DOHH2 (cell line): ENCODE data around the gene MAP4K4.

Experiments
- H3F3A ChIP-seq: fragments of 200-600 bp; sonication (generic), shearing (Covaris generic); 2 replicates; pipeline ENCODE4 v1.6.0; 2016; ENCODE audit warnings: antibody characterized with exemption, mild to moderate bottlenecking; ENCODE audit not compliant: control insufficient read depth, insufficient read depth
- H3K27ac ChIP-seq: fragments of 200-600 bp; sonication (generic); 2 replicates; pipeline ENCODE4 v1.5.1; 2014; ENCODE audit warnings: low read depth, mild to moderate bottlenecking, low read length, moderate library complexity
- H3K27me3 ChIP-seq: fragments of 200-600 bp; sonication (generic); 2 replicates; pipeline ENCODE4 v1.6.1; 2014; ENCODE audit warnings: mild to moderate bottlenecking, low read length, mixed read lengths; ENCODE audit not compliant: control insufficient read depth
- H3K36me3 ChIP-seq: fragments of 200-600 bp; sonication (generic); 2 replicates; pipeline ENCODE4 v1.6.1; 2014; ENCODE audit warnings: mild to moderate bottlenecking, low read length, moderate library complexity, mixed read lengths; ENCODE audit not compliant: control insufficient read depth
- H3K4me1 ChIP-seq: fragments of 200-600 bp; sonication (generic); 2 replicates; pipeline ENCODE4 v1.6.1; 2014; ENCODE audit warnings: mild to moderate bottlenecking, low read length, mixed read lengths; ENCODE audit not compliant: control insufficient read depth
- H3K4me2 ChIP-seq: fragments of 200-600 bp; sonication (generic); 2 replicates; pipeline ENCODE4 v1.6.0; 2014; ENCODE audit warnings: mild to moderate bottlenecking, low read length, moderate library complexity
- H3K4me3 ChIP-seq: fragments of 200-600 bp; sonication (generic); 2 replicates; pipeline ENCODE4 v1.5.1; 2014; ENCODE audit warnings: mild to moderate bottlenecking, low read length, mixed read lengths
- H3K79me2 ChIP-seq: fragments of 200-600 bp; sonication (generic); 2 replicates; pipeline ENCODE4 v1.6.1; 2014; ENCODE audit warnings: mild to moderate bottlenecking, low read length, mixed read lengths; ENCODE audit not compliant: control insufficient read depth
- H3K9me2 ChIP-seq: fragments of 200-600 bp; sonication (generic); replicated peaks from 2 replicates; pipeline ENCODE4 v1.6.1; 2014; ENCODE audit warnings: mild to moderate bottlenecking, low read length, mixed read lengths; ENCODE audit not compliant: control insufficient read depth
- H3K9me3 ChIP-seq: fragments of 200-600 bp; sonication (generic); 2 replicates; pipeline ENCODE4 v1.6.1; 2014; ENCODE audit warnings: antibody characterized with exemption, low read length, mixed read lengths; ENCODE audit not compliant: control insufficient read depth, insufficient read depth
- H4K20me1 ChIP-seq: fragments of 200-600 bp; sonication (generic); 2 replicates; pipeline ENCODE4 v1.6.0; 2014; ENCODE audit warnings: low read depth, mild to moderate bottlenecking, antibody characterized with exemption, low read length, moderate library complexity; ENCODE audit not compliant: control insufficient read depth, insufficient read depth
- EZH2phosphoT487 ChIP-seq: fragments of 200-600 bp; sonication (generic); IDR thresholded peaks from 2 replicates; pipeline ENCODE4 v1.6.1; 2017; ENCODE audit warnings: borderline replicate concordance, mild to moderate bottlenecking, antibody characterized with exemption, low read length, moderate library complexity, mixed read lengths
- TF ChIP-seq, protein P1 (sequence below): fragments of 200-600 bp; sonication (generic); IDR thresholded peaks from one replicate; pipeline ENCODE4 v1.5.1; 2014; ENCODE audit warnings: antibody characterized with exemption, mild to moderate bottlenecking, low read depth, low read length; ENCODE audit not compliant: poor library complexity, severe bottlenecking

MAP4K4 gene

DNA sequence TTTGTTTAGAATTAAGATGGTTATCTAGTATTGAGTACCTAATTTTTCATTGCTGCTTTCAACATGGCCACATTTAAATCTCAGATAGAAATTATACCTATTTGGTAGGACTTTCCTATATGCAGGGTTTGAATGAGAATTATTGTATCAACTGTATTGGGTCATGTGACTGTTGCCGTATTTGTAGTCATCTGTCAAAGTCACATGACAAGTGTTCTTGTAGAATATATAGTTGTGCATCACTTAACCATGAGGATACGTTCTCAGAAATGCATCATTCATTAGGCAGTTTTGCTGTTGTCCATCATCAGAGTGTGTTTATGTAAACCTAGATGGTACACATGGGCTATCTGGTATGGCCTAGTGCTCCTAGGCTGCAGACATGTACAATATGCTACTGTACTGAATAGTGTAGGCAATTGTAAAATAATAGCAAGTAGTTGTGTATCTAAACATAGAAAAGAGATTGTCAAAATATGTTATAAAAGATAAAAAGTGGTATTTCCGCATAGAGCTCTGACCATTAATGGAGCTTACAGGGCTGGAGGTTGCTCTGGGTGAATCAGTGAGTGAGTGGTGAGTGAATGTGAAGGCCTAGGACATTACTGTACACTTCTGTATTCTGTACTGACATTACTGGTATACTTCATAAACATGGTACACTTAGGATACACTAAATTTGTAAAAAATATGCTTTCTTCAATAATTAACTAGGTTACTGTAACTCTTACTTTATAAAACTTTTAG, 123.7 kb downstream of the MAP4K4 start:
- Histone ChIP-seq H3K27ac (no peak overlapping the region), H3F3A (no peaks in the 10 kb centered on the region), H4K20me1 (peaks cover 8% of the 10 kb centered on the region; the same call in 1 of the 2 replicates), H3K9me3 (no peaks in the 10 kb centered on the region), H3K4me2 (no peak overlapping the region), H3K4me3 (no peak overlapping the region), H3K36me3 (peaks cover 20% of the 10 kb centered on the region), H3K27me3 (no peaks in the 10 kb centered on the region), H3K9me2 (no peaks in the 10 kb centered on the region), H3K4me1 (peaks cover 16% of the 10 kb centered on the region), H3K79me2 (peaks cover 75% of the 10 kb centered on the region)
- TF ChIP-seq EZH2phosphoT487: no peak
- TF ChIP-seq, protein P1, sequence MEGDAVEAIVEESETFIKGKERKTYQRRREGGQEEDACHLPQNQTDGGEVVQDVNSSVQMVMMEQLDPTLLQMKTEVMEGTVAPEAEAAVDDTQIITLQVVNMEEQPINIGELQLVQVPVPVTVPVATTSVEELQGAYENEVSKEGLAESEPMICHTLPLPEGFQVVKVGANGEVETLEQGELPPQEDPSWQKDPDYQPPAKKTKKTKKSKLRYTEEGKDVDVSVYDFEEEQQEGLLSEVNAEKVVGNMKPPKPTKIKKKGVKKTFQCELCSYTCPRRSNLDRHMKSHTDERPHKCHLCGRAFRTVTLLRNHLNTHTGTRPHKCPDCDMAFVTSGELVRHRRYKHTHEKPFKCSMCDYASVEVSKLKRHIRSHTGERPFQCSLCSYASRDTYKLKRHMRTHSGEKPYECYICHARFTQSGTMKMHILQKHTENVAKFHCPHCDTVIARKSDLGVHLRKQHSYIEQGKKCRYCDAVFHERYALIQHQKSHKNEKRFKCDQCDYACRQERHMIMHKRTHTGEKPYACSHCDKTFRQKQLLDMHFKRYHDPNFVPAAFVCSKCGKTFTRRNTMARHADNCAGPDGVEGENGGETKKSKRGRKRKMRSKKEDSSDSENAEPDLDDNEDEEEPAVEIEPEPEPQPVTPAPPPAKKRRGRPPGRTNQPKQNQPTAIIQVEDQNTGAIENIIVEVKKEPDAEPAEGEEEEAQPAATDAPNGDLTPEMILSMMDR: no peak

DNA sequence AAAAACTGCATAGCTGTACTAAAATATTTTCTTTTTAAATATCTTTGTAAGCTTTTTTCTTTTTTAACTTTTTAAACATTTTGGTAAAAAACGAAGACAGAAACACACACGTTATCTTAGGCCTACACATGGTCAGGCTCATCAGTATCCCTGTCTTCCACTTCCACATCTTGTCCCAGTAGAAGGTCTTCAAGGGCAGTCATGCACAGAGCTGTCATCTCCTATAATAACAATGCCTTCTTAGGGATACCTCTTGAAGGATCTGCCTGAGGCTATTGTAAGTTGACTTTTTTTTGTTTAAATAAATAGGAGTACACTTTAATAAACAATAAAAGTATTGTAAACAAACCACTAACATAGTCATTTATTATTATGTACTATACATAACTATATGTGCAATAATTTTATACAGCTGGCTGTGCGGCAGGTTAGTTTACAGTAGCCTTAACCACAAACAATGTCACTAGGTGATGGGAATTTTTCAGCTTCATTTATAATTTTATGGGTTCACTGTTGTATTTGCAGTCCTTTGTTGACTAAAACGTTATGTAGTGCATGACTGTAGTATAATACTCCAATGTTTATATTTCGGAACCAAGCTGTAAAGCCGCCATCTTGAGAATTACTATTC, 124.4 kb downstream of the MAP4K4 start:
- H4K20me1 ChIP-seq: peaks cover 11% of the 10 kb centered on the region; the same call in 1 of the 2 replicates
- no peaks in the 10 kb centered on the region for H3F3A ChIP-seq
- TF ChIP-seq, protein P1: no peak
- no peak for TF ChIP-seq EZH2phosphoT487
- no peak overlapping the region for H3K4me3 ChIP-seq
- peaks cover 17% of the 10 kb centered on the region for H3K4me1 ChIP-seq
- H3K27me3 ChIP-seq: no peaks in the 10 kb centered on the region
- H3K36me3 ChIP-seq: peaks cover 27% of the 10 kb centered on the region
- H3K27ac ChIP-seq: no peak overlapping the region
- H3K4me2 ChIP-seq: no peak overlapping the region
- H3K79me2 ChIP-seq: peaks cover 67% of the 10 kb centered on the region
- H3K9me3 ChIP-seq: no peaks in the 10 kb centered on the region
- H3K9me2 ChIP-seq: no peaks in the 10 kb centered on the region

DNA sequence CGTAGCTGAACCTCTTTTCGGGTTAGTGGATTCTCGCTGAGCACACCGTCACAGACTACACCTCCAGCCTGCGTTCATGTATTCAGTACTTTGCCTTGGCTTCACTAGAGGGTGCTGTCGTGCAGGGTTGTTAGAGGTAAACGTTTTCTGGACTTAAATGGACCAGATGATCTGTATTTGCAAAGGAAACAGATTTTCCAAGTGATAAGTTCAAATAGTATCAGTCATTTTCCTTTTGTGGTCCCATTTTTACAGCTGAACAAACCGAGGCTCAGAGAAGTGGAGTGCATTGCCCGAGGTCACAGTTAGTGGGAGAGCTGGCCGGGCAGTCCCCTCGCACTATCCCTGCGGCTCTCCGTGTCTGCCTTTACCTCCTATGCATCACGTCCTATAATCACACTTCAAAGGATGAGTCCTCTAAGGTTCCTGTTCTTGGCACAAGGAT, 125.9 kb downstream of the MAP4K4 start:
- Histone ChIP-seq H3K4me1 (peaks cover 25% of the 10 kb centered on the region), H4K20me1 (peaks cover 8% of the 10 kb centered on the region; the same call in 1 of the 2 replicates), H3K4me2 (no peak overlapping the region), H3K27ac (no peak overlapping the region), H3K27me3 (no peaks in the 10 kb centered on the region), H3K4me3 (no peak overlapping the region), H3K36me3 (peaks cover 42% of the 10 kb centered on the region), H3K9me3 (no peaks in the 10 kb centered on the region), H3F3A (no peaks in the 10 kb centered on the region), H3K79me2 (peaks cover 53% of the 10 kb centered on the region), H3K9me2 (no peaks in the 10 kb centered on the region)
- no peak for TF ChIP-seq EZH2phosphoT487
- TF ChIP-seq, protein P1: peak; percentile 66
